Brain pericyte (primary cell): ENCODE results near the gene PDHX.
"Not testable (repeated sequence)": the region's sequence is repeated elsewhere in the genome, so short reads cannot be mapped to it uniquely, and the experiment has no call there.

Experiments used
- DNase-seq: peaks from one replicate; pipeline ENCODE4 v3.0.0-alpha.2; 2012; ENCODE audit warnings: low read depth, low spot score

PDHX gene

GRCh38 chr11:34916015-34916842 is at the start of gene PDHX, which contains the start of gene APIP:
TSS of gene PDHX (plus strand) at chr11:34916618. CDS start at chr11:34916656, 38 bp downstream.
TSS of gene APIP (minus strand) at chr11:34916379. CDS start at chr11:34916284, 95 bp downstream.
- DNase-seq, result peak; percentile 95

GRCh38 chr11:34869425-34869824 is 47.0 kb upstream of the PDHX start:
- DNase-seq, result no peak

- no peak for DNase-seq
Observed at GRCh38 chr11:34870548-34871196, 45.7 kb upstream of the PDHX start.

GRCh38 chr11:34874202-34874601 is 42.2 kb upstream of the PDHX start:
- DNase-seq, result no peak

- no peak for DNase-seq
Observed at GRCh38 chr11:34877375-34877975, 38.9 kb upstream of the PDHX start.

- no peak for DNase-seq
Observed at GRCh38 chr11:34881900-34882299, 34.5 kb upstream of the PDHX start.

- DNase-seq, result no peak
Observed at GRCh38 chr11:34886609-34887008, 29.8 kb upstream of the PDHX start.

- no peak for DNase-seq
Observed at GRCh38 chr11:34887260-34887659, 29.2 kb upstream of the PDHX start.

- DNase-seq, result no peak
Observed at GRCh38 chr11:34890089-34890488, 26.3 kb upstream of the PDHX start.

- no peak for DNase-seq
Observed at GRCh38 chr11:34890812-34891211, 25.6 kb upstream of the PDHX start.

GRCh38 chr11:34891611-34892010 is 24.8 kb upstream of the PDHX start:
- no peak for DNase-seq

GRCh38 chr11:34893416-34893815 is 23.0 kb upstream of the PDHX start:
- no peak for DNase-seq

GRCh38 chr11:34896191-34896590 is 20.2 kb upstream of the PDHX start:
- DNase-seq, result not testable (repeated sequence)

- no peak for DNase-seq
Observed at GRCh38 chr11:34897171-34897870, 19.1 kb upstream of the PDHX start.

- no peak for DNase-seq
Observed at GRCh38 chr11:34898474-34898873, 17.9 kb upstream of the PDHX start.

GRCh38 chr11:34899633-34900016 is 16.8 kb upstream of the PDHX start:
- DNase-seq, result no peak

GRCh38 chr11:34904421-34904955 is 11.9 kb upstream of the PDHX start:
- DNase-seq, result no peak

GRCh38 chr11:34905666-34906065 is 10.8 kb upstream of the PDHX start:
- DNase-seq, result no peak

- no peak for DNase-seq
Observed at GRCh38 chr11:34907934-34908593, 8.4 kb upstream of the PDHX start.

- no peak for DNase-seq
Observed at GRCh38 chr11:34909415-34909814, 7.0 kb upstream of the PDHX start.

GRCh38 chr11:34909955-34910354 is 6.5 kb upstream of the PDHX start:
- no peak for DNase-seq
